Measurements from ENCODE around the gene INO80.

GRCh38 chr15:40956541-40956982, 159.5 kb downstream of the INO80 start:
- TF ChIP-seq POLR2AphosphoS5 (IDR thresholded peaks at IDR 0.05; ENCODE audit: low read depth, low read length) (no peak), POLR2A (IDR thresholded peaks at IDR 0.05; ENCODE audit: low read depth, low read length) (no peak)
